Measurements from ENCODE around the gene CHN2.

CHN2 gene

GRCh38 chr7:29316926-29317325 lies 122.4 kb downstream of the CHN2 start:
- no peak for TF ChIP-seq CTCF (conservative IDR thresholded peaks at IDR 0.05; ENCODE audit: low read depth, low read length)
- H3K4me3 ChIP-seq (ENCODE audit: low read length) = no peak overlapping the region
- DNase-seq (ENCODE audit: low read depth) = no peak

GRCh38 chr7:29318853-29319718 lies 124.5 kb downstream of the CHN2 start:
- no peak for TF ChIP-seq CTCF (conservative IDR thresholded peaks at IDR 0.05; ENCODE audit: low read depth, low read length)
- DNase-seq (ENCODE audit: low read depth) = no peak
- H3K4me3 ChIP-seq (ENCODE audit: low read length) = no peak overlapping the region

GRCh38 chr7:29319719-29320521 lies 125.3 kb downstream of the CHN2 start:
- no peak overlapping the region for H3K4me3 ChIP-seq (ENCODE audit: low read length)
- DNase-seq (ENCODE audit: low read depth) = no peak
- no peak for TF ChIP-seq CTCF (conservative IDR thresholded peaks at IDR 0.05; ENCODE audit: low read depth, low read length)

GRCh38 chr7:29320577-29320976 lies 126.0 kb downstream of the CHN2 start:
- no peak for DNase-seq (ENCODE audit: low read depth)
- no peak for TF ChIP-seq CTCF (conservative IDR thresholded peaks at IDR 0.05; ENCODE audit: low read depth, low read length)
- no peak overlapping the region for H3K4me3 ChIP-seq (ENCODE audit: low read length)

GRCh38 chr7:29322023-29322712 lies 127.6 kb downstream of the CHN2 start:
- no peak for DNase-seq (ENCODE audit: low read depth)
- H3K4me3 ChIP-seq (ENCODE audit: low read length) = no peak overlapping the region
- TF ChIP-seq CTCF (conservative IDR thresholded peaks at IDR 0.05; ENCODE audit: low read depth, low read length) = no peak

GRCh38 chr7:29325476-29325875 lies 130.9 kb downstream of the CHN2 start:
- no peak overlapping the region for H3K4me3 ChIP-seq (ENCODE audit: low read length)
- no peak for TF ChIP-seq CTCF (conservative IDR thresholded peaks at IDR 0.05; ENCODE audit: low read depth, low read length)
- no peak for DNase-seq (ENCODE audit: low read depth)
